ENCODE results near the gene SMCO3.

Gene SMCO3

GRCh38 chr12:14772946-14773345 is 41.0 kb downstream of the SMCO3 start:
- Histone ChIP-seq H3K4me3 (ENCODE audit: low read depth, low read length) (no peak overlapping the region), H3K36me3 (ENCODE audit: control insufficient read depth in 2 of 2, insufficient read depth in 1 of 2, low read length in 2 of 2) (no peaks in the 10 kb centered on the region), H3K9me3 (ENCODE audit: control insufficient read depth, insufficient read depth, low read depth, low read length) (no peaks in the 10 kb centered on the region), H3K27ac (ENCODE audit: extremely low read depth, low read depth, low read length) (no peak overlapping the region), H3K4me1 (ENCODE audit: control insufficient read depth, insufficient read depth, low read length) (peaks cover 10% of the 10 kb centered on the region; the same call in 1 of the 2 replicates)
- CTCF ChIA-PET = interaction anchor here (0.5 kb wide), 1 partner anchor 535 kb away, joined by 3 read pairs; no protein-coding TSS in a partner anchor
- POLR2A ChIA-PET = interaction anchor here (0.7 to 2.6 kb wide), 2 partner anchors 30 to 469 kb away, joined by 6 to 18 read pairs; partner anchors contain the start of genes C12orf60 and WBP11
- no peak for TF ChIP-seq MEIS1 (CRISPR knock-in tag; IDR thresholded peaks at IDR 0.05; ENCODE audit: borderline replicate concordance)
- no peak for TF ChIP-seq ZBTB1 (tag by site-specific recombination; IDR thresholded peaks at IDR 0.05)

DNA sequence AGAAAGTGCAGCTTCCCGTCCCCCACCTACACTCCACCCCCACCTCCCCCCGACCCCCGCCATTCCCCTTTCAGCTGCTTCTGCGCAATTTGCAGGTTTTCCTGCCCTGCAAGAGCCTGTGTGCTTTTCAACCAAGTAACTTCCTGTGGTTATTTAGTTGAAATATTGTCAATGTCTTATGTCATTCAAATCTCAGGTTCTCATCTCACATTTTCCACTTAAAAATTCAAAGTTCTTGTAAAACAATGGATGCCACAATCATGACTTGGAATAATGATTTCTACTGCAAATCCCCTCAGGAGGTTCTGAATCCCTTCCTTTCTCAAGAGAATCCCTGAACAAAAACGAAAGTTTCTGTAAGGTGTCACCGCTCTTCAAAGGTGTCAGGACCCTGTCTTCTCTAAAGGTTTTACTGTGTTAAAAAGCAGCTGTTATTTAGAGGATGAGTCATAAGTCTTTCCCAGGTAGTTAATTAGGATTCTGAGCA is 42.3 kb downstream of the SMCO3 start:
- H3K27ac ChIP-seq (ENCODE audit: extremely low read depth, low read depth, low read length) = no peak overlapping the region
- TF ChIP-seq ZBTB11 (tag by site-specific recombination; conservative IDR thresholded peaks at IDR 0.05; ENCODE audit: low read depth) (no peak), ZNF311 (tag by site-specific recombination; IDR thresholded peaks at IDR 0.05; ENCODE audit: borderline replicate concordance) (no peak), ZNF514 (tag by site-specific recombination; IDR thresholded peaks at IDR 0.05) (no peak), TSHZ1 (tag by site-specific recombination; IDR thresholded peaks at IDR 0.05; ENCODE audit: borderline replicate concordance) (no peak), ZNF16 (tag by site-specific recombination; IDR thresholded peaks at IDR 0.05; ENCODE audit: low read depth) (no peak), ZNF391 (tag by site-specific recombination; IDR thresholded peaks at IDR 0.05; ENCODE audit: borderline replicate concordance, low read depth) (no peak), ZNF23 (tag by site-specific recombination; IDR thresholded peaks at IDR 0.05; ENCODE audit: borderline replicate concordance) (no peak), ZFP69B (tag by site-specific recombination; IDR thresholded peaks at IDR 0.05) (no peak), ZNF223 (tag by site-specific recombination; IDR thresholded peaks at IDR 0.05) (no peak), ZNF792 (tag by site-specific recombination; IDR thresholded peaks at IDR 0.05) (no peak), ZNF639 (tag by site-specific recombination; IDR thresholded peaks at IDR 0.05) (no peak), ZNF596 (tag by site-specific recombination; IDR thresholded peaks at IDR 0.05) (no peak), ZSCAN30 (tag by site-specific recombination; IDR thresholded peaks at IDR 0.05) (no peak), ZNF621 (tag by site-specific recombination; IDR thresholded peaks at IDR 0.05) (no peak)
- TF ChIP-seq, protein P1, sequence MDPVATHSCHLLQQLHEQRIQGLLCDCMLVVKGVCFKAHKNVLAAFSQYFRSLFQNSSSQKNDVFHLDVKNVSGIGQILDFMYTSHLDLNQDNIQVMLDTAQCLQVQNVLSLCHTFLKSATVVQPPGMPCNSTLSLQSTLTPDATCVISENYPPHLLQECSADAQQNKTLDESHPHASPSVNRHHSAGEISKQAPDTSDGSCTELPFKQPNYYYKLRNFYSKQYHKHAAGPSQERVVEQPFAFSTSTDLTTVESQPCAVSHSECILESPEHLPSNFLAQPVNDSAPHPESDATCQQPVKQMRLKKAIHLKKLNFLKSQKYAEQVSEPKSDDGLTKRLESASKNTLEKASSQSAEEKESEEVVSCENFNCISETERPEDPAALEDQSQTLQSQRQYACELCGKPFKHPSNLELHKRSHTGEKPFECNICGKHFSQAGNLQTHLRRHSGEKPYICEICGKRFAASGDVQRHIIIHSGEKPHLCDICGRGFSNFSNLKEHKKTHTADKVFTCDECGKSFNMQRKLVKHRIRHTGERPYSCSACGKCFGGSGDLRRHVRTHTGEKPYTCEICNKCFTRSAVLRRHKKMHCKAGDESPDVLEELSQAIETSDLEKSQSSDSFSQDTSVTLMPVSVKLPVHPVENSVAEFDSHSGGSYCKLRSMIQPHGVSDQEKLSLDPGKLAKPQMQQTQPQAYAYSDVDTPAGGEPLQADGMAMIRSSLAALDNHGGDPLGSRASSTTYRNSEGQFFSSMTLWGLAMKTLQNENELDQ (tag by site-specific recombination; IDR thresholded peaks at IDR 0.05; ENCODE audit: low read depth) = no peak
- TF ChIP-seq, protein P2, sequence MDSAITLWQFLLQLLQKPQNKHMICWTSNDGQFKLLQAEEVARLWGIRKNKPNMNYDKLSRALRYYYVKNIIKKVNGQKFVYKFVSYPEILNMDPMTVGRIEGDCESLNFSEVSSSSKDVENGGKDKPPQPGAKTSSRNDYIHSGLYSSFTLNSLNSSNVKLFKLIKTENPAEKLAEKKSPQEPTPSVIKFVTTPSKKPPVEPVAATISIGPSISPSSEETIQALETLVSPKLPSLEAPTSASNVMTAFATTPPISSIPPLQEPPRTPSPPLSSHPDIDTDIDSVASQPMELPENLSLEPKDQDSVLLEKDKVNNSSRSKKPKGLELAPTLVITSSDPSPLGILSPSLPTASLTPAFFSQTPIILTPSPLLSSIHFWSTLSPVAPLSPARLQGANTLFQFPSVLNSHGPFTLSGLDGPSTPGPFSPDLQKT (IDR thresholded peaks at IDR 0.05; ENCODE audit: borderline replicate concordance, low read depth, low read length) = no peak
- CTCF ChIA-PET = interaction anchor here (0.6 kb wide), 2 partner anchors 18 to 28 kb away, joined by 3 read pairs; no protein-coding TSS in a partner anchor
- POLR2A ChIA-PET = interaction anchor here (0.6 to 2.9 kb wide), 12 partner anchors 7 to 581 kb away, joined by 3 to 32 read pairs (median 4); partner anchors contain the start of genes C12orf60 and WBP11
- H3K36me3 ChIP-seq (ENCODE audit: control insufficient read depth in 2 of 2, insufficient read depth in 1 of 2, low read length in 2 of 2) = no peaks in the 10 kb centered on the region
- H3K4me3 ChIP-seq (ENCODE audit: low read depth, low read length) = no peak overlapping the region
- no peaks in the 10 kb centered on the region for H3K9me3 ChIP-seq (ENCODE audit: control insufficient read depth, insufficient read depth, low read depth, low read length)
- H3K4me1 ChIP-seq (ENCODE audit: control insufficient read depth, insufficient read depth, low read length) = peaks cover 5% of the 10 kb centered on the region; the same call in 1 of the 2 replicates

Measured in HEK293 (cell line).